Measurements from ENCODE around the gene UBP1. TPM values are rescaled to one million over a fixed set of nuclear protein-coding genes. Genes with fewer than 3 reads are reported as not detected.

UBP1 gene
- total RNA-seq, 1 donor from 2014 or later = 63.5 TPM

Other genes starting within 250 kb of the UBP1 start
- gene SUSD5, start 221.6 kb downstream of the UBP1 start, total RNA-seq = not detected in 2 replicates
- not detected in 2 replicates for gene FBXL2, start 163.0 kb downstream of the UBP1 start, total RNA-seq

Data from T-helper 2 cell treated with Interferon-gamma antibody and Interleukin-4, amounts not matched to agents 100 ng/mL and 5 ng/mL, for 36 hours (primary cell).